Tibial nerve (tissue), 3 donors: ENCODE measurements around the gene OR7G1.

ENCODE experiments used
- POLR2A ChIP-seq, 2 donors: fragments of 450-650 bp; IDR thresholded peaks; one replicate each; pipeline ENCODE4 v1.6.1; 2017; ENCODE audit warnings: antibody characterized with exemption in 2 of 2, mild to moderate bottlenecking in 2 of 2, moderate library complexity in 2 of 2
- TF ChIP-seq, protein P1 (sequence below), 5 experiments: fragments of 200-600 bp in 3 of 5; fragments of 450-650 bp in 2 of 5; sonication (generic) in 3 of 5; IDR thresholded peaks; one replicate each; pipeline ENCODE4 v1.5.1; 2016 to 2019; ENCODE audit warnings: antibody characterized with exemption in 5 of 5, mild to moderate bottlenecking in 3 of 5, moderate library complexity in 2 of 5

- no peak for TF ChIP-seq POLR2A (IDR thresholded peaks at IDR 0.05)
- TF ChIP-seq, protein P1, sequence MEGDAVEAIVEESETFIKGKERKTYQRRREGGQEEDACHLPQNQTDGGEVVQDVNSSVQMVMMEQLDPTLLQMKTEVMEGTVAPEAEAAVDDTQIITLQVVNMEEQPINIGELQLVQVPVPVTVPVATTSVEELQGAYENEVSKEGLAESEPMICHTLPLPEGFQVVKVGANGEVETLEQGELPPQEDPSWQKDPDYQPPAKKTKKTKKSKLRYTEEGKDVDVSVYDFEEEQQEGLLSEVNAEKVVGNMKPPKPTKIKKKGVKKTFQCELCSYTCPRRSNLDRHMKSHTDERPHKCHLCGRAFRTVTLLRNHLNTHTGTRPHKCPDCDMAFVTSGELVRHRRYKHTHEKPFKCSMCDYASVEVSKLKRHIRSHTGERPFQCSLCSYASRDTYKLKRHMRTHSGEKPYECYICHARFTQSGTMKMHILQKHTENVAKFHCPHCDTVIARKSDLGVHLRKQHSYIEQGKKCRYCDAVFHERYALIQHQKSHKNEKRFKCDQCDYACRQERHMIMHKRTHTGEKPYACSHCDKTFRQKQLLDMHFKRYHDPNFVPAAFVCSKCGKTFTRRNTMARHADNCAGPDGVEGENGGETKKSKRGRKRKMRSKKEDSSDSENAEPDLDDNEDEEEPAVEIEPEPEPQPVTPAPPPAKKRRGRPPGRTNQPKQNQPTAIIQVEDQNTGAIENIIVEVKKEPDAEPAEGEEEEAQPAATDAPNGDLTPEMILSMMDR (IDR thresholded peaks at IDR 0.05) = no peak
Measured at GRCh38 chr19:9130965-9131364, 15.4 kb upstream of the OR7G1 start.
